Activated T-helper 17 cell treated with anti-CD3 and anti-CD28 coated beads, Interleukin-2, amount 50 U/mL, for 72 hours (primary cell): ENCODE data around the gene SUSD1. TPM values are rescaled to one million over a fixed set of nuclear protein-coding genes. Genes with fewer than 3 reads are reported as not detected.

ENCODE experiments used
- ATAC-seq: fragments of 150-1000 bp; cut with Tn5 transposase; replicated peaks from 2 replicates; pipeline ENCODE4 v1.10.0; 2021; ENCODE audit warnings: mild to moderate bottlenecking, moderate library complexity
- H3K27ac Mint-ChIP-seq: one replicate; pipeline ENCODE4 v1.8.0; 2022; ENCODE audit warnings: mixed read lengths
- H3K27me3 Mint-ChIP-seq: one replicate; pipeline ENCODE4 v1.8.0; 2022; ENCODE audit warnings: mixed read lengths
- H3K36me3 Mint-ChIP-seq: one replicate; pipeline ENCODE4 v1.8.0; 2022; ENCODE audit warnings: low read depth, mild to moderate bottlenecking, mixed read lengths
- H3K4me1 Mint-ChIP-seq: one replicate; pipeline ENCODE4 v1.8.0; 2022; ENCODE audit warnings: mixed read lengths
- H3K4me3 Mint-ChIP-seq: one replicate; pipeline ENCODE4 v1.8.0; 2022; ENCODE audit warnings: mild to moderate bottlenecking, mixed read lengths
- H3K9me3 Mint-ChIP-seq: one replicate; pipeline ENCODE4 v1.8.0; 2022; ENCODE audit warnings: mixed read lengths
- total RNA-seq, 2 donors: library from RNA; stranded (reverse); gene quantifications; one replicate each; pipeline ENCODE4 v1.2.3, GENCODE V29; 2022

SUSD1 gene
- total RNA-seq, 2 donors from 2014 or later, result 1.8 to 6.3 TPM

DNA sequence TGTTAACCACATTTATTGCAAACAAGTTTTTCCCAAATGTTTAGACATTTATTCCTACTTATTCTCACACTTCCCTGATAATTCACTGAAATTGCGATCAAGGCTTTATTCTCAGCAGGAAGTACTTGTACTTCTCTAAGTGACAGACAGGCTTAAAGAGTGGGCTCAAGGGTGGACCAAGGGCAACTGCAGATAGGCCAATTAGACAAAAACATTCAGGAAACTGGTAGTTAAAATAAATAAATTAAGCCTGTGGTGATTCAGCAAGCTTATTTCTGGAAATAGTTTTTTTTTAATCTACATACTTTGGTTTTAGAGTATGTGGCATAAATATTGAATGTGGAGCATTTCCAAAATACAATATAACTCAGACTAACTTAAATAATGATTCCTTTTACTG lies 142.4 kb downstream of the SUSD1 start:
- Mint-ChIP-seq H3K36me3 (no peaks in the 10 kb centered on the region), H3K4me3 (peak overlapping the region; percentile 35), H3K9me3 (no peaks in the 10 kb centered on the region), H3K27me3 (peaks cover 2% of the 10 kb centered on the region), H3K27ac (no peak overlapping the region), H3K4me1 (peaks cover 51% of the 10 kb centered on the region)
- ATAC-seq, result no peak

DNA sequence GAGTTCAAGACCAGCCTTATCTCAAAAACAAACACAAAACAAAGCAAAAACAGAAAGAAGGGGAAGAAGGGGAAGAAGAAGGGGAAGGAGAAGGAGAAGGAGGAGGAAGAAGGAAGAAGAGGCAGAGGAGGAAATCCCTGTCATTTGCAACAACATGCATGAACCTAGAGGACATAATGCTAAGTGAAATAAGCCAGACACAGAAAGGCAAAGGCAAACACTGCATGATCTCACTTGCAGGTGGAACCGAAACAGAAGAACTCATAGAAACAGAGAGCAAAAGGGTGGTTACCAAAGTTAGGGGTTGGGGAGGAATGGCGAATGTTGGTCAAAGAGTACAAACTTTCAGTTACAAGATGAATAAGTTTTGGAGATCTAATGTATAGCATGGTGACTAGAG lies 143.1 kb downstream of the SUSD1 start:
- peak overlapping the region; percentile 35 for H3K4me3 Mint-ChIP-seq
- H3K27me3 Mint-ChIP-seq, result peaks cover 2% of the 10 kb centered on the region
- H3K36me3 Mint-ChIP-seq, result no peaks in the 10 kb centered on the region
- H3K27ac Mint-ChIP-seq, result peak overlapping the region; percentile 15
- peak; percentile 64 for ATAC-seq
- no peaks in the 10 kb centered on the region for H3K9me3 Mint-ChIP-seq
- H3K4me1 Mint-ChIP-seq, result peaks cover 48% of the 10 kb centered on the region

- H3K36me3 Mint-ChIP-seq, result no peaks in the 10 kb centered on the region
- H3K9me3 Mint-ChIP-seq, result no peaks in the 10 kb centered on the region
- H3K4me1 Mint-ChIP-seq, result peaks cover 46% of the 10 kb centered on the region
- peak overlapping the region; percentile 35 for H3K4me3 Mint-ChIP-seq
- ATAC-seq, result no peak
- H3K27ac Mint-ChIP-seq, result peak overlapping the region; percentile 15
- peaks cover 2% of the 10 kb centered on the region for H3K27me3 Mint-ChIP-seq
Observed at GRCh38 chr9:112031400-112031799, 143.7 kb downstream of the SUSD1 start.

DNA sequence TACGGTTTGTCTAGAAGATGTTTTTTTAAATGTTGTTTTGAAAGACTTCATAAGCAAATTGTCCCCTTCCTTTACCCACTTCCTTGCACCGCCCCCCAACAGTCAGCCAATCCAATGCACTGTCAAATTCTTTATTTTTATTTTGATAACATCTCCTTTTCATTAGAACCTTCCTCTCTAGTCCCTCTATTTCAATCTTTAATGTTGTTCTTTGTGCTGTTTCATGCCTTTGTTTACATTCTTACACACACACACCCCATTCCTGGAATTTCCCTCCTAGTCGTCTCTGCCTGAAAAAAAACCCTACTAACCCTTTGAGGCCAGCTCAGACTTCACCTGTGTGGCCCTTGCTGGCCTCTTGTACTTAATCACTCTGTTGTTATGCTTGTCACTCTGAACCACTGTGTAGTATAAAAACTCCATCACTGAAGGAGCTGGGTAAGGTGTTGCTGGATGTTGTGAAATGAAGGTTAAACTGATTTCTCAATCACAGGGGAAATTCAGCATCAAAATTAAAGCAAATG lies 145.1 kb downstream of the SUSD1 start:
- Mint-ChIP-seq H3K36me3 (no peaks in the 10 kb centered on the region), H3K27me3 (peaks cover 2% of the 10 kb centered on the region), H3K9me3 (no peaks in the 10 kb centered on the region), H3K4me1 (peaks cover 46% of the 10 kb centered on the region), H3K4me3 (peak overlapping the region; percentile 48), H3K27ac (peak overlapping the region; percentile 68)
- peak; percentile 51 for ATAC-seq

DNA sequence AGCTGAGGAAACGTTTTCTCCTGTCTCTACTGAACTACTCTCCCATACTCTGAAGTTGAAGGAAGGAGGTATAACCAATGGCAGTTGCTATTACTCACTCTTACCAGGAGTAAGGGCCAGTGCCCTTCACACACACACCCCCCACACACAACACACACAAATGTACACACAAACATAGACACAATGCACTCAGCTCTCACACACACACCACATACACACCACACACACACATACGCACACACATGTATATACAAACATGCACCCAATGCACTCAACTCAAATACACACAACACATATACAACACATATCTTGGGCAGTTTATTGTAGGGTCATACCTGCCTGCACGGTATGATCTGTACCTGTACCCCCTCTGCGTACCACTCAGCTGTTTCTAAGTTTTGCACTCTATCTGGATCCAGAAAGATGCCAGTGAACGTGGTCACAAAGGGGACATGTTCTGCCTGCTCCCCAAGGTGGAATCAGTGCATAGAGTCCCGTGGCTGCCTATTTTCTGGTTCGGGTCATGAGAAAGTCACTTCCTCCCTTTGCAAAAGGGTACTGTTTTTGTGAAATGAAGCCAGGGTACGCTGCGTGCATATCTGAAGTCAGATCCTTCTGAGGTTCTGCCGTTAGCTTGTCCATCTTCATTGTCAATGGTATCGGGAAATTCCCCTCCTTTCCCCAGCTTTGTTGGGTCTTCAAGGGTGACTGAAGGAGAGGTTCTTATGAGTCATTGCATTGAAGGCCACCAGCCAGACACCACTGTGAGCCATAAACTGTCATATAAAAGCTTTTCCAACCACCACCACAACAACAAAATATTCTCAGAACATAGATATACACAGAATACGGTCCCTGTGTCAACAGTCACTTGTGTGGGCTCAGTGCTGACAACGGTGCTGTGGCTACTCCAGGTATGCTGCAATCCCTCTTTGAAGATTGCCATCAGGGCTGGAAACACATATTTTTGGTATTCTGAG lies 146.6 kb downstream of the SUSD1 start:
- ATAC-seq, result peak; percentile 85
- H3K9me3 Mint-ChIP-seq, result no peaks in the 10 kb centered on the region
- H3K27me3 Mint-ChIP-seq, result no peaks in the 10 kb centered on the region
- H3K27ac Mint-ChIP-seq, result peak overlapping the region; percentile 53
- peaks cover 35% of the 10 kb centered on the region for H3K4me1 Mint-ChIP-seq
- peak overlapping the region; percentile 38 for H3K4me3 Mint-ChIP-seq
- H3K36me3 Mint-ChIP-seq, result no peaks in the 10 kb centered on the region

GRCh38 chr9:112025850-112026249 lies 149.2 kb downstream of the SUSD1 start:
- Mint-ChIP-seq H3K36me3 (no peaks in the 10 kb centered on the region), H3K4me3 (no peak overlapping the region), H3K27me3 (no peaks in the 10 kb centered on the region), H3K27ac (no peak overlapping the region), H3K9me3 (no peaks in the 10 kb centered on the region), H3K4me1 (peaks cover 27% of the 10 kb centered on the region)
- ATAC-seq, result no peak

GRCh38 chr9:112021742-112022141 lies 153.4 kb downstream of the SUSD1 start:
- Mint-ChIP-seq H3K27ac (peak overlapping the region; percentile 67), H3K36me3 (no peaks in the 10 kb centered on the region), H3K4me1 (peaks cover 11% of the 10 kb centered on the region), H3K4me3 (no peak overlapping the region), H3K27me3 (no peaks in the 10 kb centered on the region), H3K9me3 (no peaks in the 10 kb centered on the region)
- no peak for ATAC-seq

DNA sequence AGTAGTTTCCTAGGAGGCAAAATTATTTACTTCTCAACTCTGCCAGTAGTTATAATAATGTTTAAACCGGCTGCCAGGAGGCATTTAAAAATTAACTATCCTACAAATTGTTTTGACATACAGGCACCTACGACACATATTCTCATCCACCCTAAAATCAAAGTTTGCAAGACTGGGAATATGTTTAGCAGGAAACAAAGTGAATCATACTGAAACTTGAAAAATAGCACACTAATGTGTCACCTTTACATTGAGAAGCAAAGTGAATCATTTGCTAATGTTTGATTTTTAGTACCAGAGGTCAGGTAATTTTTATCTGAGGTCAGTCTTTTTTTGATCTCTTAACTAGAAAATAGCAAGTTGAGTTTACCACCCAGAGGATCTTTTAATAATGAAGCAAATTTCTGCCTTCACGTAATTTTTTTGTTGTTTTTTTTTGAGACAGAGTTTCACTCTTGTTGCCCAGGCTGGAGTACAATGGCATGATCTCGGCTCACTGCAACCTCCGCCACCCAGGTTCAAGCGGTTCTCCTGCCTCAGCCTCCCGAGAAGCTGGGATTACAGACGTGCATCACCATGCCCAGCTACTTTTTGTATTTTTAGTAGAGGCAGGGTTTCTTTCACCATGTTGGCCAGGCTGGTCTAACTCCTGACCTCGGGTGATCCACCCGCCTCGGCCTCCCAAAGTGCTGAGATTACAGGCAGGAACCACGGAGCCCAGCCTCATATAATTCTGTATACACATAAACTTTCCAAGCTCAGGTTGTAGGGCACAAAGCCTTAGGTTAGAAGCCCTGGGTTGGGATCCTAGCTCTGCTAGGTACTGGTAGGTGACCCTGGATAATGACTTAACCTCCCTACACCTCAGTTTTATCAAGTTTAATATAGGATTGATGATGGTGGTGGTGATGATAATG lies 154.2 kb downstream of the SUSD1 start:
- H3K27me3 Mint-ChIP-seq, result no peaks in the 10 kb centered on the region
- peaks cover 11% of the 10 kb centered on the region for H3K4me1 Mint-ChIP-seq
- H3K36me3 Mint-ChIP-seq, result no peaks in the 10 kb centered on the region
- H3K9me3 Mint-ChIP-seq, result no peaks in the 10 kb centered on the region
- ATAC-seq, result peak; percentile 87
- peak overlapping the region; percentile 36 for H3K4me3 Mint-ChIP-seq
- H3K27ac Mint-ChIP-seq, result peak overlapping the region; percentile 67

DNA sequence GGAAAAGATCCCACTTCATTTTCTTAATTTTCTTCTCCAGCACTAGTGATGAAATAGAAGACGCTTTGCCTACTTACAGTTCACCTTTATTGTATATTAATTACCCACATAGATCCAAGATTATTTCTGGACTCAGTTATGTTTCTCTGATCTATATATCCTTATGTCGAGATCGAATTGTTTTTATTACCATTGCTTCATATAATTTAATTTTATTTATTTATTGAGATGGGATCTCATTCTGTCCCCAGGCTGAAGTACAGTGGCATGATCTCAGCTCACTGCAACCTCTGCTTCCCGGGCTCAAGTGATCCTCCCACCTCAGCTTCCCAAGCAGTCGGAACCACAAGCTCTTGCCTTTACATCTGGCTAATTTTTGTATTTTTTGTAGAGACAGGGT lies 157.2 kb downstream of the SUSD1 start:
- no peaks in the 10 kb centered on the region for H3K27me3 Mint-ChIP-seq
- H3K36me3 Mint-ChIP-seq, result no peaks in the 10 kb centered on the region
- no peak overlapping the region for H3K4me3 Mint-ChIP-seq
- peaks cover 11% of the 10 kb centered on the region for H3K4me1 Mint-ChIP-seq
- H3K27ac Mint-ChIP-seq, result no peak overlapping the region
- H3K9me3 Mint-ChIP-seq, result no peaks in the 10 kb centered on the region
- ATAC-seq, result no peak

DNA sequence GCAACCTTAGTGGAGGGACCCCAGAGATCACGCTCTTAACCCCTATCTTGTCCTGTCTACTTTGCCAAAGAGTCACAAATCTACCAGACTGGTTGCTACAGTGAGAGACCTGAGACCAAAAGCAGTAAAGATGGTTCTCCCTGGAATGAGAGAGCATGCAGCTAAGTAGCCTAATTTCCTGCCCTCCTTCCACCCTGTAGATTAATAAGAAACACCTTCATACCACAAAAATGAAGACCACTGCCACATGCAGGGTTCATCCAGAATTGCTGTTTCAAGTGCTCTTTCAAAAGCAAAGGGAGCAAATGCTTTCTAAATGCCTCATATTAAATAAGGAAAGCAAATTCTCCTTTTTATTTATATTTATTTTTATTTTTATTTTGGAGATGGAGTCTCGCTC lies 159.4 kb downstream of the SUSD1 start:
- ATAC-seq, result no peak
- Mint-ChIP-seq H3K36me3 (no peaks in the 10 kb centered on the region), H3K27ac (no peak overlapping the region), H3K27me3 (no peaks in the 10 kb centered on the region), H3K4me1 (peaks cover 11% of the 10 kb centered on the region), H3K9me3 (no peaks in the 10 kb centered on the region), H3K4me3 (no peak overlapping the region)

- H3K27me3 Mint-ChIP-seq, result no peaks in the 10 kb centered on the region
- H3K27ac Mint-ChIP-seq, result no peak overlapping the region
- no peak for ATAC-seq
- no peaks in the 10 kb centered on the region for H3K9me3 Mint-ChIP-seq
- H3K4me1 Mint-ChIP-seq, result peaks cover 8% of the 10 kb centered on the region
- no peak overlapping the region for H3K4me3 Mint-ChIP-seq
- no peaks in the 10 kb centered on the region for H3K36me3 Mint-ChIP-seq
Observed at GRCh38 chr9:112015149-112015548, 159.9 kb downstream of the SUSD1 start.

DNA sequence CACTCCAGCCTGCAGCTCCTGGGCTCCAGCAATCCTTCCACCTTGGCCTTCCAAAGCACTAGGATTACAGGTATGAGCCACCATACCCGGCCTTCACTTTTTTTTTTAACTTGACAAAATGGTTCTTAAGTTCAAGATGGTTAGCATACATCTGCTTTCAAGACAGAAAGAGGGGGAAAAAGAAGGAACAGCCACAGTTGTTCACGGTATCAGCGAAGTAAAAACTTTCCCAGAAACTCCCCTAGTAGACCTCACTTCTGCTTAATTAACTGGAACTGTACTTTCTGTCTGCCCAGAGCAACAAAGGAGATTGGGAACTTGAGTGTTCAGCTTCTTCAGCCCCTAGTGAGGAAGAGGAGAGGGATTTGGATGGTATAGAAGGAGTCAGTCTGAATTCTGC lies 161.8 kb downstream of the SUSD1 start:
- Mint-ChIP-seq H3K27ac (no peak overlapping the region), H3K4me1 (peaks cover 3% of the 10 kb centered on the region), H3K4me3 (no peak overlapping the region), H3K27me3 (no peaks in the 10 kb centered on the region), H3K36me3 (no peaks in the 10 kb centered on the region), H3K9me3 (no peaks in the 10 kb centered on the region)
- ATAC-seq, result no peak

GRCh38 chr9:112012026-112012902 lies 162.8 kb downstream of the SUSD1 start:
- H3K4me1 Mint-ChIP-seq, result peaks cover 3% of the 10 kb centered on the region
- no peaks in the 10 kb centered on the region for H3K27me3 Mint-ChIP-seq
- H3K27ac Mint-ChIP-seq, result peak overlapping the region; percentile 9
- peak; percentile 95 for ATAC-seq
- no peak overlapping the region for H3K4me3 Mint-ChIP-seq
- H3K9me3 Mint-ChIP-seq, result no peaks in the 10 kb centered on the region
- H3K36me3 Mint-ChIP-seq, result no peaks in the 10 kb centered on the region
